Measurements from ENCODE around the gene CEP170B.

The CEP170B gene

DNA sequence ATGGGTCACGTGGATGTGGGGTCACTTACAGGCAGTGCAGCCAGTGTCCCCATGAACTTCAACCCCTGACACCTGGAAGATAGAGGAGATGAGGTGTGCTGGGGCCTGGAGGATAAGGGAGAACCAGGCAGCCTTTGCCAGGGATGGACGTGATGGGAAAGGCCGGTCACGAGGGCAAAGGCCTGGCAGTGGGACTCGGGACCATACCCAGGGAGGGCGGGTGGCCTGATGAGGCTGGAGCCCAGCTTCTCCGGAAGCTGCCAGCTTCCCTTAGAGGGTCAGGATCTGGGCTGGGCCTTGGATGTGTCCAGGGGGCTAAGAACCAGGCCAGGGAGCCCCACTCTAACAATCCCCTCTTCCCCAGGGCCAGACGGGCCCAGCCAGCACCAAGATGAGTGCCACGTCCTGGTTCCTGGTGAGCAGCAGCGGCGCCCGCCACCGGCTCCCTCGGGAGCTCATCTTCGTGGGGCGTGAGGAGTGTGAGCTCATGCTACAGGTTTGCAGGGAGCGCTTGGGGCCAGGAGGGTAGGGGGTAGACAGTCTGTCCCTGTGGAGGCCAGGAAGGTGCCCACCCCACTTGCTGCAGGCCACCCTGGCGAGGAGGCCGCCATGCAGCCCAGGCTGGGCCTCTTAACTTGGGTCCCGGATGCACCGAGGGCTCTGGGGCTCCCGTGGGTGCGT lies 3.1 kb downstream of the CEP170B start:
- DNase-seq, result no peak

GRCh38 chr14:104868811-104869572 lies 3.9 kb downstream of the CEP170B start:
- DNase-seq, result no peak

DNA sequence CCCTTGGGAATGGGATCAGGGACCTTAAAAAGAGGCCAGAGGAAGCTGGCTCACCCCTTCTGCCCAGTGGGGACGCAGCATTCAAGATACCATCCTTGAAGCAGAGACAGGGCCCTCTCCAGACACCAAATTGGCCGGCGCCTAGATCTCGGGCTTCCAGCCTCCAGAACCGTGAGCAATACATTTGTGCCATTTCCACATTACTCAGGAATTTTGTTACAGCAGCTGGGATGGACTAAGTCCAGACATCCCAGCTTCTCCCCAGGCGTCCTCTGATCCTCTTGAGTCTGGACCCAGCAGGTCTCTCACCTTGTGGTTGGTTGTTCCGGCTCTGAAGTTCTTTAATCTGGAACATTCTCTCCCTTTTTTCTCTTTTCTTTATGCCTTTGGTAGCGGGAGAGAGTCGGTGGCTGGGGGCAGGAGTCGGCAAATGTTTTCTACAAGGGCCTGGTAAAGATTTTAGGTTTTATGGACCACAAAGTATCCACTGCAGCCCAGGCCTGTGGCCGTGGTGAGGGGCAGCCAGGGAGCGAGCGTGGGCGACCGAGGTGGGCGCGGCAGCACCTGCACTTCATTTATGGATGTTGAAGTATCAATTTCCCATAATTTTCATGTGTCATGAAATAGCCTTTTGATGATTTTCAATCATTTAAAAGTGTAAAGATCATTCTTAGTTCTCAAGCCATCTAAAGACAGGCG lies 4.8 kb downstream of the CEP170B start:
- DNase-seq, result no peak

GRCh38 chr14:104870368-104871144 lies 5.5 kb downstream of the CEP170B start:
- peak; percentile 59 to 68 for DNase-seq

DNA sequence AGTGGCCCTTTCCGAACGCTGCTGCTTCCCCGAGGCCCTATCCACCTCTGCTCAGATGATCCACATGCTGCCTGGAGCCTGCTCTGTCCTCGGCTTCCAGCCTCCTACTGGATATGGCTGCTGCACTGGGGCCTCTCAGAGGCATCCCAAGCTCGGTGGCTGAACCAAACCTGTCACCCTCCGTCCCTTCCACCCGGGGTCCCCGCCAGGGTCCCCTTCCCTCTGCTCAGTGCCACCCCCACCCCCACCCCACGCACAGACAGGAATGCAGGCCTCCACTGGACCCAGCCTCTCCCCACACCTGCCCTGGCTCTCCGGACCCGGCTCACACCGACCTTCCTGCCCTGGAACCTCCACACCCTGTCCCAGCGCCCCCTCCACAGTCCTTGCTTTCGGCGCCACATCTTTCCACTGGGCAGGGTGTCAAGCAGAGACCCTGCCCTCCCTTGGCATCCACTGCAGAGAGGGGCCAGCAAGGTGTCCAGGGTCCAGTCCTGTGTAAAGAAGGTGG lies 6.1 kb downstream of the CEP170B start:
- no peak for DNase-seq

DNA sequence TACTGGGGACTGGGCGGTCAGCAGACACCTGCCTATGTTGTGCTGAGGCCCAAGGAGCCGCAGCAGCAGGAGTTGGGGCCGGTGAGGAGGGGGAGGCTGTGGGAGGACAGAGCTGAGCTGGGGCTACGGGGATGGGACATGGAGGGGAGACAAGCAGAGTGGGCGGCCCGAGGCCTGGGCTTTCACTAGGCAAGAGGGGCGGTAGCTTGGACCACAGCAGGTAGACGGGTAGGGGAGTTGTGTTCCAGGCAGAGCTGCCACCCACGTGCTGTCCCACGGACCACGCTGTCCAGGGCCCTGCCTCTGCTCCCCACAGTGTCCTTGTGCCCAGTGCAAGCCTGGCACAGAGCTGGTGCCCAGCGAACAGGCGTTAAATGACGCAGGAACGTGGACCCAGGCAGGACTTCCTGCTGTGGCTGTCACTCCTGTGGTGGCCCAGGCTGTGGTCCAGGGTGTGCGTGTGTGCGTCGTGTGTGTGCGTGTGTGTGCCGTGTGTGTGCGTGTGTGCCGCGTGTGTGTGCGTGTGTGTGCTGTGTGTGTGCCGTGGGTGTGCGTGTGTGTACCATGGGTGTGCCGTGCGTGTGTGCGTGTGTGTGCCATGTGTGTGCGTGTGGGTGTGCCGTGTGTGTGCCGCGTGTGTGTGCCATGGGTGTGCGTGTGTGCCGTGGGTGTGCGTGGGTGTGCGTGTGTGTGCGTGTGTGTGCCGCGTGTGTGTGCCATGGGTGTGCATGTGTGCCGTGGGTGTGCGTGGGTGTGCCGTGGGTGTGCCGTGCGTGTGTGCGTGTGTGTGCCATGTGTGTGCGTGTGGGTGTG lies 6.8 kb downstream of the CEP170B start:
- no peak for DNase-seq

GRCh38 chr14:104872469-104873341 lies 7.6 kb downstream of the CEP170B start:
- no peak for DNase-seq

- no peak for DNase-seq
Measured at GRCh38 chr14:104873380-104874055, 8.4 kb downstream of the CEP170B start.

GRCh38 chr14:104874110-104874531 lies 9.1 kb downstream of the CEP170B start:
- no peak for DNase-seq

- no peak for DNase-seq
Measured at GRCh38 chr14:104874571-104875411, 9.7 kb downstream of the CEP170B start.

DNA sequence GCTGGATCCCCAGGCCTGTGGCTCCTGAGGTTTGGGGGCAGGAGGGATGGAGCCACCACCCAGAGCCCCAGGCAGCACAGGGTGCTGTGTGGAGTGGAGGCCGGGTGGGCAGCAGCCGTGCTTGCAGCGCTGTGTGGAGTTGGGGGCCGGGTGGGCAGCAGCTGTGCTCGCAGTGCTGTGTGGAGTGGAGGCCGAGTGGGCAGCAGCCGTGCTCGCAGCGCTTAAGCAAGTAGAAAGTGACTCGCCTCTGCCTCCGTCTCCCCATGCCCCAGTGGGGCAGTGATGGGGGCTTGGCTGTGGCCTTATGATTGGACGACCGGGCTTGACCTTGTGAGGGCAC lies 10.3 kb downstream of the CEP170B start:
- DNase-seq, result no peak

DNA sequence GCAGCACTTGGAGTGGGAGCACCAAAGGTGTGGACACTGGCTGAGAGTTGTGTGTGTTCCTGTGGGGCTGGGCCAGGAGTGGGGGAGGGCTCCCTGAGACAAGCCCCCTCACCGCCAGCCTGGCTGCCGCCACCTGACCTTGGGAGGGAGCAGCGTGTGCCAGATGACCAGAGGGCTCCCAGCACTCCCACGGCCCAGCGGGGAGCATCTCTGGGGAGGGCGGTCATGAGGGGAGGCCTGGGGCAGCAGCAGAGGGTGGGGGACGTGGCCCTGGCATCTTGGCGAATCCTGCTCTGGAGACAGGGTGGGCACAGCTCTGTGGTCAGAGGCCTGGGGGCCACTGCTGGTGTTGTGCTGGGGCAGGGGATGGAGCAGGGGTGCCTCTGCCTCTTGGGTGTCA lies 10.7 kb downstream of the CEP170B start:
- no peak for DNase-seq

- DNase-seq, result peak; percentile 70 to 72
Measured at GRCh38 chr14:104876251-104876699, 11.2 kb downstream of the CEP170B start.

GRCh38 chr14:104877066-104877805 lies 12.2 kb downstream of the CEP170B start:
- DNase-seq, result no peak

GRCh38 chr14:104877806-104878550 lies 12.9 kb downstream of the CEP170B start:
- no peak for DNase-seq

DNA sequence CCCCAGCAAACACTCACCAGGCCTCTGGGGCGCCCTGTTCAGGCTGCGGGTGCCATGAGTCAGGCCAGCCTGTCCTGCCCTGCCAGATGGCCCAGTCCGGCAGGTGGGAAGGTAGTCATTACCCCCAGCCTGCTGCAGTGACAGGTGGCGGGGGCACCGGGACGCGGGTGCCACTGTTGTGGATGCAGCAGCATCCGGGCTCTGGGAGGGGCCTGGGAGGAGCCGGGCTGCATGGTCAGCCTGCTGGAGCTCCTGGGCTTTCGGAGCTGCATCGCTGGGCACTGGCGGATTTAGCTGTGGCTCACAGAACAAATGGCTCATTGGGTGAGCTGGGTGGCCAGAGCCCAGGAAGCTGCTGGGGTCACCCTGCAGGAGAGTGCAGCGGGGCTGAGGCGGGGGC lies 13.5 kb downstream of the CEP170B start:
- no peak for DNase-seq

GRCh38 chr14:104879201-104879982 lies 14.3 kb downstream of the CEP170B start:
- no peak for DNase-seq
